Measurements from ENCODE around the gene RASSF7.

The RASSF7 gene

DNA sequence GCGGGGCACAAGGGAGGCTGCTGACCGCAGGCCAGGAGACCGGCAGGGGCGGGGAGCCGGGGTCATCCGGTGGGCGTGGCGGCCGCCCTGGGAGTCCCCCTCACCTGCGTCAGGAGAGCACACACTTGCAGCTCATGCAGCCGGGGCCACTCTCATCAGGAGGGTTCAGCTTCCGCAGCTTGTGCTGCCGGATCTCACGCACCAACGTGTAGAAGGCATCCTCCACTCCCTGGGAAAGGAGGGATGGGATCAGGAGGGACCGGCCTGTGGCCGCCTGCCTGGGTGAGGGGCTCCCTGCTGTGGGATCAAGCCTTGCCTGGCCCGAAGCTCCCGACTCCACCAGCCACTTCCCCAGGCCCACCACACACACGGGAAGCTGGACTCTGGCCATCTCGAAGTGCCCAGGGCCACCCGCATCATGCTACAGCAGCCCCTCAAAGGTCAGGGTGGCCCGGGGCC, 28.2 kb upstream of the RASSF7 start:
- DNase-seq (ENCODE audit: low read depth in 3 of 3, low spot score in 1 of 3): no peak

DNA sequence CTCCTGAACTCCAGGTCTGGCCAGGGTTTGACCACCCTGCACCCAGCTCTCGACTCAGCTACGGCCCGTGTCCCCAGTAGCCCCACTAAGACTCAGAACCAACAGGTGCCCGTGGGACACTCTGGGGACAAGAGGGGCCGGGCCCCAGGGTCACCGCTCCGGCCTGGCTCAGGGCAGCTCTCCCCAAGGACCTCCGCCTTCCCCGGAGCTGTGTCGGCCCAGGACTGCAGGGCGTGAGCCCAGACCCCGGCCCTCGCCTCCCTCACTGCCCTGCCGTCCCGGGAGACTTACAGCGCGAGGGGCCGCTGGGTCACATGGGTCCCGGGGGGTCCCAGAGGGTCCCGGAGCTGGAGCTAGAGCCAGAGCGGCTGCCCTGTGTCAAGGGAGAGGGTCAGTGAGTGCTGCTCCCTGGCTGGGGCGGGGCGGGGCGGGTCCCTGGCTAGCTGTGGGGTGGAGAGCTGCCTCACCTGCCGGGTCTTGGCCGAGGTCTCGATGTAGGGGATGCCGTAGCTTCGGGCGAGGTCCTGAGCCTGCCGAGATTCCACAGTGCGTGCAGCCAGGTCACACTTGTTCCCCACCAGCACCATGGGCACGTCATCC, 27.7 kb upstream of the RASSF7 start:
- no peak for DNase-seq (ENCODE audit: low read depth in 3 of 3, low spot score in 1 of 3)

DNA sequence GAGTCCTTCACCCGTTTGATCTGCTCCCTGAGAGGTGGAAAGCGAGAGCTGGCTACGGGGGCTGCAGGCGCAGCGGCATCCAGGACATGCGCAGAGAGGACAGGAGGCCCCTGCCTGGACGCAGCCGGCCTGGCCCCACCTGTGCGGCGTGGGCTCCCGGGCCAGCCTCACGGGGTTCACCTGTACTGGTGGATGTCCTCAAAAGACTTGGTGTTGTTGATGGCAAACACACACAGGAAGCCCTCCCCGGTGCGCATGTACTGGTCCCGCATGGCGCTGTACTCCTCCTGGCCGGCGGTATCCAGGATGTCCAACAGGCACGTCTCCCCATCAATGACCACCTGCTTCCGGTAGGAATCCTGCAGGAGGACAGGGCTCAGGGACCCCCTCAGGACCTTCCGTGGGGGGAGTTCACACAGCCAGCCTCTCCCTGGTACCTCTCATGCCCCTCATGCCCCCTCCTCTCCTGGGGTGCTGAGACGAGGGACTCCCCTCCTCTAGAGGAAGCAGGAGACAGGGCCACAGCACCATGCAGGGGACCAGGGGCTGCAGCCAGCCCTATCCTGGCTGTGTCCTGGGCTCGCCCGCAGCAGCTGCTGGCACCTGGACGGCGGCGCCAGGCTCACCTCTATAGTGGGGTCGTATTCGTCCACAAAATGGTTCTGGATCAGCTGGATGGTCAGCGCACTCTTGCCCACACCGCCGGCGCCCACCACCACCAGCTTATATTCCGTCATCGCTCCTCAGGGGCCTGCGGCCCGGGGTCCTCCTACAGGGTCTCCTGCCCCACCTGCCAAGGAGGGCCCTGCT, 27.0 kb upstream of the RASSF7 start:
- DNase-seq (ENCODE audit: low read depth in 3 of 3, low spot score in 1 of 3): no peak

DNA sequence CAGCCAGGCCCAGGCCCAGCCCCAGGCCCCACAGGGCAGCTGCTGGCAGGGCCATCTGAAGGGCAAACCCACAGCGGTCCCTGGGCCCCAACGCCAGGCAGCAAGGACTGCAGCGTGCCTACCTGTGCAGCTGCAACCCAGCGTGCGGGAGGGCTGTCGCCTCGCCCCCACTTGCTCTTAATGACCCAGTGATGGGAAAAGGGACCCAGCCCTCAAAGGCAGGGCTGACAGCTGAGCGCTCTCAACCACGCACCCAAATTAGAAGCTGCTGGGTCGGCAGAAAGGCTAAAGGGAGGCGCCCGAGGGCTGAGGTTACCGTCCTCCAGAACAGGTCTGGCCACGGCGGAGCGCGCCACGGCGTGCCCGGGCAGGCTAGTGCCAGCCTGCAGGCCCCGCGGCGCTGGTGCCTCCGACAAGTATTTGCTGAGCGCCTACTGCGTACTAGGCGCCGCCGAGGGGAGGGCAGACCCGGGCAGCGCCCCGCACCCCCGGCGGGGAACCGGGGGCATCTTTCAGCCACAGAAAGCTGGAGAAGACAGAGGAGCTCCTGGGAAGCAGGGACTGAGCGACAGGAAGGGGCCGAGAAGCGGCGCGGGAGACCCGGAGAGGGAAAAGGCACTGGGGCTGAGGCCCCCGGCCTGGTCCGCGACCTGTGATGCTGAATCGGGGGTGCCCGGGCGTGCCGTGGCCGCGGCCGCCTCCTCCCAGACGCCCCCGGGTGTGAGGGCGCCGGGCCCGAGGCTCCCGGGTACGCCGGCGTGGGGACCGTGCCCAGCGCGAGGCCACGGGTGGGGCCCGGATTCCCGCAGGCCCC, 26.2 kb upstream of the RASSF7 start:
- no peak for DNase-seq (ENCODE audit: low read depth in 3 of 3, low spot score in 1 of 3)

DNA sequence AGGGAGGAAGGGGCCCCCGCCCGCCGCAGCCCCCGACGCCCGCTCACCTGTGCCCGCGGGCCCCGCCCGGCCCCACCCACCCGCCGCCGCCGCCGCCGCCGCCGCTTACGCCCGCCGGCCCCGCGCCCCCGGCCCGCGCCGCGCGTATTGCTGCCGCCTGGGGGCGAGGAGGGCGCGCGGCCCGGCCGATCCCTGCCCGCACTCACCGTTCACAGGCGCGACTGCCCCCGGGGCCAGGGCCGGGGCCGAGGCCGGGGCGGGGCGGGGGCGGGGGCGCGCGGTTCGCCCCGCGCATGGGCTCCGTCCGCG, 25.6 kb upstream of the RASSF7 start:
- no peak for DNase-seq (ENCODE audit: low read depth in 3 of 3, low spot score in 1 of 3)

DNA sequence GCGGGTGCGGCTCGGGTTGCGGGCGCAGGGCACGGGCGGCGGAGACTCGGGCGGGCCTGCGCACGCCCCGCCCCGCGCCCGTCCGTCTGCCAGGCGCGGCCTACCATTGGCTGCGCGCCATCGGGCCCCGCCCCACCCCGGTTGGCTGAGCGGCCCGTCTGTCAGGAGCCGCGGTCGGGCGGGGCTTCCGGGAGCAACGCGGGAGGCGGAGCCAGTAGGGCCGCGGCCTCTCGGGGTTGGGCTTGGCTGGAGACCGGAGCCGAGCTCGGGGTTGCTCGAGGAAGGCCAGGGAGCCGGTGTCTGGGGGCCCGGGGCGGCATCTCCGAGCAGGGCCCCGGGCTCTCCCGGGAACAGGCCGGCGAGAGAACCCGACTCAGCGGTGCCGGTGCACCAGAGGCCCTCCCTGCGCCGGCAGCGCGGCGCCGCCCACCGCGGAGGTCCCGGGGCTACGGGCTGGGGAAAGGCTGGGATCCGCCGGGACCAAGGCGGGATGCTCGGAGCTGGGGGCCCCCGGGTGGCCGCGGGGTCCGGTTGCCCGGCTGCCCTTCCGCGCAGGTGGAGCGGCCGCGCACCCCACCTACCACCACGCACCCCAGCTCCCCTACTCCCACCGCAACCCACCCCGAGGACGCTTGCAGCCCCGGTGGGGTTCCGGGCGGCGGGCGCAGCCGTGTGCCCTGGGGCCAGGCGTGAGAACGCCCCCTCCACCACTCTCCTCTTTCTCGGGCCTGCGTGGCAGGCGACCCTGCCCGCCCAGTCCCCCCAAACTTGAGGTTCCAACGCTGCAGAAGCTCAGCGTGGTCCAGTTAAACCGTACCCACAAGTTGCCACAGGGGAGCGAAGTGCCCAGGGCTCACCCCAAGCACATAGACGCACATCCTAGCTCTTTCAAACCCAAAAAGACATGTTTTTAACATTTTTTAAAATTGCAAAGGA, 25.0 kb upstream of the RASSF7 start, which contains the start of gene HRAS:
HRAS (minus strand) TSS at position 58 of the 936 bp plus-strand sequence.
- peak; percentile 94 to 95 (median 95) for DNase-seq (ENCODE audit: low read depth in 3 of 3, low spot score in 1 of 3)

DNA sequence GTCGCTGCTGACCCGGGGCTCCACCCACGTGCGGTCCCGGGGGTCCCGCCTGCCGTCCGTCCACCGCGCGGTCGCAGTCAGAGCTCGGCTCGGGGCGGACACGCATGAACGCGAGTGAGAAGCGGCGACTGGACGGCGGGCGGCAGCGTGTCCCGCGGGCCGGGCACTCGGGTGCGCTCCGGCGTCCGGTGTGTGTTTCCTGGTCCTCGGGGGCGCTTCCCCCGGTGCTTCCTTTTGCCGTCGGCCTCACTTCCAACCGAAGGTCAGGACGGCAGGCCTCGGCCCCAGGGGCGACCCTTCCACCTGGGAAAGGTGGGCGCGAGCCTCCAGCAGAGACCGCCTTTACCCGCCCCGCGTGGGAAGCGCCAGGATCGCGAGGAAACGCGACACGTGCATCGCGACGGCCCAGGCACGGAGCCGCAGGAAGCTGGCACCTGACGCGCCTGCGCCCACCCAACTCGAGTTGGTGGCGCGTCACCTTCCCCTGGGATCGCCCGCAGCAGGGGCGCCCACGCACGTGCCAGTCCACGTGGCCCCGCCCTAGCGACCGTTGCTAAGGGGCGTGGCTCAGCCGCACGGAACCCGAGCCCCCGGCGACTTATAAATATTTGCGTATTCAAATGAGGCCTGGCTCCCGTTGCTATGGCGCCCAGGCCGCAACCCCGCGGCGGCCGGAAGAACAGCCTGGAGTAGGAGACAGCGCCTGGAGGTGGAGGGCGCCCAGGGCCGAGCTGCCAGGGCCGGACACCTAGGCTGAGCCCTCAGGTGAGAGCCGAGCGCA, 23.7 kb upstream of the RASSF7 start, which contains the start of gene LRRC56:
LRRC56 (plus strand) TSS at position 687 of the 781 bp plus-strand sequence. CDS start 3,158 bp downstream, outside the sequence.
- peak; percentile 64 to 91 (median 79) for DNase-seq (ENCODE audit: low read depth in 3 of 3, low spot score in 1 of 3)

DNA sequence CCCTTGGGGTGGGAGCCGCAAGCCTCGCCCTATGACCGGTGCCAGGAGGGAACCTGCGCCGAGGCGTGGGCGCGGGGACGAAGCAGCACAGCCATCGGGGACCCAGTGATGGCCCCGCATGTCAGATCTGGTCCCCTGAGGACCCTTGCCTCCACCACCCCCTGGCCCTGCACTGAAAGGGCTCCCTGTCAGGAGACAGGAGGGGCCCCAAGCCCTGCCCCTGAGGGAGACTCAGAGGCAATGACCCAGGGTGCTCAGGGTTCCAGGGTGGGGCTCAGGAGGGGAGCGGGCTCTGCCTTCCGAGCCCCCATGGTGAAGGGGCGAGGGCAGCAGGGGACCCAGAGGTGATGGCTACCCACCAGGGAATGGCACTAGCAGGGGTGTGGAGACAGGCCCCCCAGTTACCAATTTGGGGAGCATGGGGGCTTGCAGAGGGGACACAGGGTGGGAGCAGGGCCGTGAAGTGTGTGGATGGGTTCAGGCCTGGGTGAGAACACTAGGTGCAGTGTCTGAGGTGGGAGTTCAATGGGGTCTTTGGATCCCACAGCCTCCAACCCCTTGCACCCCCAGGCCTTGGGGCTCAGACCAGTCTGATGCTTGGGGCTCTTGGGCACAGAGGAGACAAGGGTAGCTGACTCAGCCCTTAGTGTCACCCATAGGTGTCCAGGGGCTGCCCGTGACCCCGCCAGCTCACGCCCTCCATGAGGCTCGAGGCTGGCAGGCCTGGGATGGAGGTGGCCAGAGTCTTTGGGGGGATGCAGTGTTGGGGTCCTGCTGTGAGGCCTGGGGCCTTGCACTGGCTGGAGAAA, 22.9 kb upstream of the RASSF7 start:
- DNase-seq (ENCODE audit: low read depth in 3 of 3, low spot score in 1 of 3): no peak

DNA sequence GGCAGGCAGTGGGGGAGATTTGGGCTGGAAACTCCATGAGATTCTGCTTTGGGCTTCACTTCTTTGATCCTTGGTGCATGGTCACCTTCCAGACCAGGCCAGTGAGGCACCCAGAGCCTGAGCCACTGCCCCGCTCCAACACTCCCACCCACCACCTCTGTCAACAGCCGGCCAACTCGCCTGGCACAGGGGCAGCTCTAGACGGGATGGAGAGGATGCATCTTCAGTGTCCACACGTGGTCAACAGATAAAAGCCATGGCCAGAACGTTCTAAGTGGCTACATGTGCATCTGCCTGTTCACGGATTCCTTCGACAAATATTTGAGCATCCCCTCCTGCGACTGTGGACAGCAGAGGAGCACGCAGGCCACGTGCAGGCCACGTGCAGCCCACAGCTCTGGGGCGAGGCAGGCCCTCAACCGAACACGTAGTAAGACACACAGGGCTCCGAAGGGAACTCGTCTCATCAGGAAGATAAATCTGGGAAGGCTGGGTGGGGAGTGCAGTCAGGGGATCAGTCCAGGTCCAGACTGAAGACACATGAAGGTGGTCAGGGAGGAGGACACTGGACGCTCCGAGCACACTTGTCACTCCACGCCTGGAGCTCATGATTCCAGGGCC, 22.2 kb upstream of the RASSF7 start:
- no peak for DNase-seq (ENCODE audit: low read depth in 3 of 3, low spot score in 1 of 3)

DNA sequence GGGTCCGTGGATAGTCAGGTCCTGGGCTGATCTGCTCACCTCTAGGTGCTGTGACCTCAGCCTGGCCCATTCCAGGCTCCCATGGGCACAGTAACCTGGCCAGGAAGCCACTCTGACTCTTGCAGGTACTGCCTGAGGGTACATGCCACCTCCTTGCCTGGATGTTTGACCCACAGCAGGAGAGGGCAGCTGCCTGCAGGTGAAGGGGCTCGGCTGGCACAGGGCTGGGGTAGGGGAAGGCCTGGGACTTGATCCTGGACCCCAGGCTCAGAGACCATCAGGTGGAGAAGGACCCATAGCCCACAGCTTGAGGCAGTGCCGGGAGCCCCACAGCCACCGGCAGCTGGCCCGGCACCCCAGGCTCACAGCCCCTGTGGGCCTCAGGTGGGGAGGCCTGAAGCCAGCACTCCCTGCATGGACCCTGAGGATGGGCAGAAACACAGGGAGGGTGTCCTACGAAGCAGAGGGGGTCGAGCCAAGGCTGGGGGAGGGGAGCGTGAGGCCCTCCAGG, 20.7 kb upstream of the RASSF7 start:
- DNase-seq (ENCODE audit: low read depth in 3 of 3, low spot score in 1 of 3): no peak

DNA sequence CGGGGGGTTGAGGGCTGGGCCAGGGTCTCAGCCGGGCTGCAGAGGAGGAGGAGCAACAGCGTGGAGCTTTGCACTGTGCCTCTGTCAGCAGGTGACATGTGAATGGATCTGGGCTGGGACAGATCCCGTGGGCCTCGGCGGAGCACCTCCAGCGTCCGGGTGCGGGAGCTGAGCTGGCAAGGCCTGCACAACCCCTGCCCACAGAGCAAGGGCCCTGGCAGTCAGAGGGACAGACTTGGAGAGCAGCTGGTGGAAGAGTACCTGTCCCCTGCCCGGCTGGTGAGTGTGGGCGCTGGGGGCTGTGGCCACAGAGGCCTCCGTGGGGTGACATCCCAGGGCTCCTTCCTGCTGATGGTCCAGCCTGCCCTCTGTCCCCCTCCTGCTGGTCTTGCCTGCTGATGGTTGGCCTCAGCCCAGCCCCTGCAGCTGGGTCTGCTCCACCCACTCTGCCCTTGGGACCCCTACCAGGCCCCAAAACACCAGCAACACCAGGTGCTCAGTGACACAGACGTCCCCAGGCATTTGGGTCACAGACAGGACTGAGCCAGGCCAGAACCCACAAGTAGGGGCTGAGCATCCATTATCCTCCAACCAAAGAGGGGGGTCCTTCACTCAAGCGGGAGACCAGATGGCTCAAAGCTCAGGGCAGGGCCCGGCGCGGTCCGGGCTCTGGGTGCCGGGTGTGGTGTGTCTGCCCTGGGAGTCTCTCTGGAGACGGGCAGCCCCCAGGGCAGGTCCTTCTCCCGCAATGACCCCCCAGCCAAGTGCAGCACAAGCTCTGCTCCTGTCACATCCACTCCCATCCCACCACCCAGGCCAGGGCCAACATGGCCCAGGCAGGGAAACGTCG, 20.0 kb upstream of the RASSF7 start:
- no peak for DNase-seq (ENCODE audit: low read depth in 3 of 3, low spot score in 1 of 3)

DNA sequence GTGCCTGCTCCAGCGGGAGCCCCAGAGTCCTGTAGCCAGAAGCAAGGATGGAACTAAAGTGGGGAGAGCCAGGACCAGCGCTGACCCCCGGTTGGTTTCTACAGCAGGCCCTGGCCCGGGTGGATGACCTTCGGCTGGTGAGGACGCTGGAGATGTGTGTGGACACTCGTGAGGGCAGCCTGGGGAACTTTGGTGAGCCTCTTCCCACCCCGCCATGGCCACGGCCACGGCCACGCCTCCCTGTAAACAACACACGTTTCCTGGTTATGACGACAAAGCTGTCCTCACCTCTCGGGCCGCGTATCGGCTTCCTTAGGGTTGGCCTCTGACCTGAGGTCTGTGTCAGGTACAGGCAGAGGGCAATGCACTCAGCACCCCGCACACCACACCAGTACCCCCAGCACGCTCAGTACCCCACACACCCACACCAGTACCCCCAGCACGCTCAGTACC, 19.3 kb upstream of the RASSF7 start:
- no peak for DNase-seq (ENCODE audit: low read depth in 3 of 3, low spot score in 1 of 3)

DNA sequence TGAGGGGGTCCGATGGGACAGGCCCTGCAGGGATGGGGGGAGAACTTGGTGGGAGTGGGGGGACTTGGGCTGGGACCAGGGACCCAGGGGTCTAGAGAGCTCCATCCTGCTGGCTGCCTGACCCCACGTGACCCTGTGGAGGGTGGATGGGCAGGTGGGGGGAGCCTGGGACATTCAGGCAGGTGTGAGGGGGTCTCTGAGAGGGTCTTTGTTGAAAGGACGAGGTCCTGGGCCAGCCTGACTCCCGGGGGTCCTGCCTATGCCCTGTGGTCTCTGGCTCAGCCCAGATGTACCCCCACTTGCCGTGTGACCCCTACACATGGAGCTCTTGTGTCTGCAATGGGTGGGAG, 16.0 kb upstream of the RASSF7 start:
- DNase-seq (ENCODE audit: low read depth in 3 of 3, low spot score in 1 of 3): no peak

DNA sequence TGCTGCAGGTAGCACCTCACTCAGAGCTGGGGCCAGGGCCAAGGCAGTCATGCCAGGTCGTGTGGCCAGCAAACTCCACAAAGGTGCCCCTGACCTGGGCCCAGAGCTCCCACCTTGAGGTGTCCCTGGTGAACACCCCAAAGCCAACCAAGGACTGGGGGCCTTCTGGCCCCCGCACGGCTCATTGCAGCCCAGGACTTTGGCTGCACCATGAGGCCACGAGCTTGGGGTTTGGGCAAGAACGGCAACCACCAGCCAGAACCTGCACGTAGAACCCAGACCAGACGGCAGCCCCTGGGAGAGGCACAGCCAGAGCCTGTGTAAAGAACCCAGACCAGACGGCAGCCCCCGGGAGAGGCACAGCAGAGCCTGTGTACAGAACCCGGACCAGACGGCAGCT, 15.6 kb upstream of the RASSF7 start:
- no peak for DNase-seq (ENCODE audit: low read depth in 3 of 3, low spot score in 1 of 3)

DNA sequence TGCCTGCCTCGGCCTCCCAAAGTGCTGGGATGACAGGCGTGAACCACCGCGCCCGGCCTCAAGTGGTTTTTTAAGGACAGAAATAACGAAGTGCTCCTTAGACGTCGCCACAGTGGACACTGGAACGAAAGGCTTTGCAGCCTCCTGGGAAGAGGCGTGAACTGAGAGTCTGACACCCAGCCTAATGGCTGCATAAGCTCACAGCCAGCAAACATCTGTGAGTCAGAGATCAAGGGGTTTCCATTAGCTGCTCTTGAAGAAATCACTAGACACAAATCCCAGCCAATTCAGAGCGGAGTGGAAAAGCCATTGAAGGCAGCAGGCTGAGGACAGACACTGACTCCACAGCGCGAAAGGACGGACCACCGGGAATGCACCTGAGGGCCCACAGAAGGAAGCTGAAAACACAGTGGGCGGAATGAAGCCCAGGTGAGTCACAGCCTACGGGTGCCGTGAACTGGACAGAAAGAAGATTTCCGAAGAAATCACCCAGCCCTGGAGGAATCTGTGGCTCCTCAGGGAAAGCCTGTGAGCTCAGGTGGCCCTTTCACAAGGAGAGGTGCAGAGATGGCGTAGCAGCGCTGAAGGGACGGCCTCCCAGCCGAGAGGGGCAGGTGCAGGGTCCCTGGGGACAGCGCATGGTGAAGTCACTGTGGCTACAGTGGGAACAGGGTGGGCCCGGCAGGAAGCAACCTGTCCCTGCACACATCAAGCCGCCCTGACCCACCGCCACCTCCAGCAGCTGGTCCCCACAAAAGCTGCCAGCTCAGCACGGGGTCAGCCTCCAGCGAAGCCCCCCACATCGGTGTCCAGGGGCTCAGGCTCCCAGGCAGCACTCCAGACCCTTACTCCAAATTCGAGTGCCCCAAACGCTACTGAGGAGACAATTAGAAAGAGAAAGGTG, 11.8 kb upstream of the RASSF7 start:
- no peak for DNase-seq (ENCODE audit: low read depth in 3 of 3, low spot score in 1 of 3)

DNA sequence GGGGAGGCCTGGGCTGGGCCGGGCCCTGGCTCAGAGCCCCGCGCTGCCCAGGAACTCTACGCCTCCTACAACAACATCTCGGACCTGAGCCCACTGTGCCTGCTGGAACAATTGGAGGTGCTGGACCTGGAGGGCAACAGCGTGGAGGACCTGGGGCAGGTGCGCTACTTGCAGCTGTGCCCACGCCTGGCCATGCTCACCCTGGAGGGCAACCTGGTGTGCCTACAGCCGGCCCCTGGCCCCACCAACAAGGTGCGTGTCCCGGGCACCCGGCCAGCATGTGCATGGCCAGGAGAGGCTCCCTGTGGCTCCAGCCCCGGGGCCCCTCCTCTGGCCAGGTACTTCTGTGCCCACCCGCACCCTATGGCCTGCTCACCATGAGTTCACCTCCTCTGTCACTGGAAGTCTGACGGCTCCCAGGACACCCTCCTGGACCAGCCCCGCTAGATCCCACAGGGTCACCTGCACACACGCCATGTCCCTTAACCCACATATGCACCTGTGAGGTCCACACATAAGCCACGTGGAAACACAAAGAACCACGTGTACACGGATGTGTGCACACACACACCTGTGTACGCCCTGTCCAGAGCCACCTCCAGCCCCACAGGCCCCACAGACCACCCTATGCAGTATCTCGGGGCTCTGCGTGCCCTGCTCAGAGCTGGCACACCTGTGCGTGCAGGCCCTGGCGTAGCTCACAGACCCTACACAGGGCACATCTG, 10.6 kb upstream of the RASSF7 start:
- no peak for DNase-seq (ENCODE audit: low read depth in 3 of 3, low spot score in 1 of 3)

All from stimulated activated CD4-positive, alpha-beta T cell treated with anti-CD3 and anti-CD28 coated beads, TNF-alpha, amount 100 ng/mL, for 1 hour (primary cell).